Measurements from ENCODE around the gene PPP3R2.

PPP3R2 gene, protein sequence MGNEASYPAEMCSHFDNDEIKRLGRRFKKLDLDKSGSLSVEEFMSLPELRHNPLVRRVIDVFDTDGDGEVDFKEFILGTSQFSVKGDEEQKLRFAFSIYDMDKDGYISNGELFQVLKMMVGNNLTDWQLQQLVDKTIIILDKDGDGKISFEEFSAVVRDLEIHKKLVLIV

DNA sequence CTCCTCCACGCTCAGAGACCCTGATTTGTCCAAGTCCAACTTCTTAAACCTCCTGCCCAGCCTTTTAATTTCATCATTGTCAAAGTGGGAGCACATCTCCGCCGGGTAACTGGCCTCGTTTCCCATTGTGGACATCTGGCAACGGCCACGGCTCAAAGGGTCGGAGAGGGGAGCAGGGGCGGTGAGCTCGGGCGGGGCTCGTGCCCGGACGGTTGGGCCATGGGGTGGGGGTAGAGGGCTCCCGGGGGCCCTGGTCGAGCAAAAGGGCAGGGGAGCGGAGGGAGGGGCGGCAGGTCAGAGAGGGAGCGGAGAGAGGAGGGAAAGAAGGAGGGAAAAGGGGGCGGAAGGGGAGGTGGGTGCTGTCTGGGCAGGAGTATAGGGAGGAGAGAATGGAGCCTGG is at the start of gene PPP3R2:
Gene PPP3R2 (minus strand): TSS at position 174 of the 400 bp plus-strand sequence. CDS start 48 bp downstream, at position 126.
- no peak for DNase-seq

DNA sequence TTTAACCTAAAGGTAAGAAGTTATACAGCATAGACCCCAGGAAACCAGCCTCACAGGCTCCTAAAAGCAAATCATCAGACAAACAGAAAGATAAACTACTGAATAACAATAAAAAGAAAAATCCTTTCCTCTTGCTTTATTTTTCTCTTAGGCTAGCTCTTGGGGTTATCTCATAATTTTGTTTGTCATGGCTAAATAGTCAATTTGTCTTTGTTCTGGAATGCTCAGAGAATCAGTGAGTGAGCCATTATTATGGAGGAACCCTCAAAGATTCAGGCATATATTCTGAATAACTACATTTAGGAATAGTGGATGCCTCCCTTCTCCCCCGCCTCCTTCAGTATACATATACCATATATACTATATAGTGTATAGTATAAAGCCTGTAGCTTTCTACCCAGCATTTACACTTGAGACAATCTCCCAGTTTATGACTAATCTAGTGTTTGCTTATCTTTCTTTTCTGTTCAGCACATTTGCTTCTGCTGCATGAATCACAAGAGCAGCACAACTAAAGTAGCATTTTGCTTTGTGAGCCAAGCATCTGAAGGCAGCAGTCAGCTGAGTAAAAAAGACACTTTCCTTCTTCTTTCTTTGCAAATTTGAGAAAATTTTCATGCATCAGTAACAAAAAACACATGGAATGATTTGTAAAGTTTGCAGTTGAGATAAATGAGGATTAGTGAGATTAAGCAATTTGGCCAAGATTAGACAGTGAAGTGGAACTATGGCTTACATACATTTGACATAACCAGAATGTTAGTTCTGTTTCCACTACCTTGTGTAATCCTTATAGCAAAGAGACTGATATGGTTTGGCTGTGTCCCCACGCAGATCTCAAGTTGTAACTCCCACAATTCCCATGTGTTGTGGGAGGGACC is 45.3 kb upstream of the PPP3R2 start:
- peak in 3 of 58 donors; percentile 9 to 12 (median 11) for DNase-seq

DNA sequence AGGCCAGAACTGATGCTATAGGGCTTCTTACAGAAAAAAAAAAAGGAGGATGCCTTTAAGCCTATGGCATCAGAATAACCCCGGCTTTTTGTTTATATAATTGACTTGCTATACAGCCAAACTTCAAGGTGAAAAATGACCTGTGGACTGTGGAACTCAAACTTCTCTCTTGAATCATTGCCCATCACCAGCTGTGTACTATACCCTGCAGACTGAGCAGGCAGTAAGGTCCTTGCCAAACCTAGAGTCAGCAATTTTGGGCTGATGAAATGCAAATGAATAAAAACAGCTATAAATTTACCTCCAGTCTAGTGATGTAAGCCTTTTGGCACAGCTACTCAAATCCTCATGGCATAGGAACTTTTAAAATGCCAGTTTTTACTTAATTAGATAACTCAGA is 44.5 kb upstream of the PPP3R2 start:
- no peak for DNase-seq

DNA sequence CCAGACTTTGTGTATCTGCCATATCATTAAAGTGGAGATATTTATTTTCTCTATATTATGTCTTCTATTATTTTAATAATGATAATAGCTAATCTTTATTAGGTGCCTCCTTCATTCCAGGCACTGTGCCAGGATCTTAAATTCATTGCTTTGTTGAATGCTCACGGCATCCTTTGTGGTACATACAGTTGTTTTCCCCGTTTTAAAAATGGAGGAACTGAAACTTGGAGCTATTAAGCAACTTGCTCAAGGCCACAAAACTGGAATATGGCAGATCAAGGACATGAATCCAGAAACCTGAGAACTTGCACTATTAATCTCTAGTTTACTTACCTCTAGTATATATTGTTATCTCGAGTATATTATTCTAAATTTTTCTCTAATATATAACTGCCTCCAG is 41.5 kb upstream of the PPP3R2 start:
- DNase-seq = no peak

DNA sequence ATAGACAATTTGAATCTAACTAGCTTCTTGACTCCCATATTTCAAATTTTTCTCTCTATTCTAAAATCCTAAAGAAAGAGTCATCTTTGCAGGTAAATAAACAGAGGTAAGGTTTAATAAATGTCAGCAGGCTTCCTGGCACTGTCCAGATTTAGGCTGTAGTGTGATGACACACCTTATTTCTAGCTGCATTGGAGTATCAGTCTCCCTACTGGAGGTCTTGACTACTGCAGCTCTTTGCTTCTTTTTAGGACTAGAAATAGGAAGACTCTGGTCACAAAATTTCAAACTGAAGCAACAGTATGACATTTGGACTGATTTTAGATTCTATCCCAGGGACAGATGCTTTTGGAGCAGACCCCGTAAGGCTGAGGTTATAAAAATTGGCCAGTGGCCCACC is 40.7 kb upstream of the PPP3R2 start:
- DNase-seq = no peak

DNA sequence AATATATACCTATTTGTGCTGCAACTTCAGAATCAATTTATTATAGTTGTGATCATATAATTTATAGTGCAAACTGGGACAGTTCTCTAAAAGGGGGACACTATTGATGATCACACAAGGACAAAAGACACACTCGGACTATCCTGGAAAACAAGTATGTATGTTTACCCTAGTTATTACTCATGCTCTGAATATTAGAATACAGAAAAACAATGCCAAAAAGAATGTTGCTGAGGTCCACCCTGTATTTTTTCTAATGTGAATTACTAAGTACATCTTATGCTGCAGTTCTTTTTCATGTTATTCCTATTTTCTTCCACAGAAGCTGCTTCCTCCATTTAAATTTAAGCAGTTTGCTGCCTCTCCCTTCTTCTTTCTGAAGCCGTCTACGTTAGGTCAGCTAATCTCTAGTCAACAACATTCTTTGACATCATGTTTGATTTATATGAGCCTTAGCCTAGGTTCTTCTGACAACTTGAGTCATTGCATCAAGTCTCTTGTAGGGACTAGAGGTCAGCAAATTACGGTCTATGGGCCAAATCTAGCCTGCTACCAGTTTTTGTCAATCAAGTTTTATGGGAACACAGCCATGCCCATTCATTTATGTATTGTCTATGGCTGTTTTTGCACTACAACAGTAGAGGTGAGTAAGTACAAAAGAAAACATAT is 40.1 kb upstream of the PPP3R2 start:
- DNase-seq = no peak

DNA sequence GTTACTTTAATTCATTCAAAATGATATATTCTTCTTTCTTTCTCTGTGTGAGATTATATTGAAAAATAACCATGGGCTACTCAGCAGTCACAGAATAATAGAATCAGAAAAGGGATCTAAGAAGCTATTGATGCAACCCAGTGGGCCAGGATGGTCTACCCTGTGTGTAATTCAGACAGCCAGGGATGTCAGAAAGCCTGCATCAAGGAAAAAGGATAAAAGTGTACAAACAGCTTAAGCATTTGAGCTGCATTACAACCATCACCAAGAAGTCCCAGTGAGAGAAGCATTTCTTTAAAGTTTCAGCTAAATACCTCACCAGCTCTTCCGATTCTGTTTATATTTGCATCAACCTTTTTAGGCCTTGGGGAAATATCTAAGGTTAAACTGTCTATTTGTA is 37.8 kb upstream of the PPP3R2 start:
- no peak for DNase-seq

DNA sequence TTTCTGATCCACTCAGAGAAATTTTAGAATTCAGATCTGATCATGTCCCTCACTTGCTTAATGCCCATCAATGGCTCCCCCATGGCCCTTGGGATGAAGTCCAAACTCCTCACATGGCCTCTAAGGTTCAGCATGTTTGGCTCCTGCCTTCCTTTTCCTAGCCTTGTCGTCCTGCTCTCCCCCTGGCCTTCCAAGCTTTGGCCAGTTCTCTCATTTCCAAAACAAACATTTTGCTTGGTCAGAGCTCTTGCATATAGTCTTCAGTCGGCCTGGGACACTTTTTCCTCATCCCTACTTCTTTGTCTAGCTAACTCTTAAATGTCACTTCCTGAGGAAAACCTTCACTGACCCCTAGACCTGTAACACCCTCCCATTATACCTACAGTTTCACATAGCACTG is 37.1 kb upstream of the PPP3R2 start:
- no peak for DNase-seq

DNA sequence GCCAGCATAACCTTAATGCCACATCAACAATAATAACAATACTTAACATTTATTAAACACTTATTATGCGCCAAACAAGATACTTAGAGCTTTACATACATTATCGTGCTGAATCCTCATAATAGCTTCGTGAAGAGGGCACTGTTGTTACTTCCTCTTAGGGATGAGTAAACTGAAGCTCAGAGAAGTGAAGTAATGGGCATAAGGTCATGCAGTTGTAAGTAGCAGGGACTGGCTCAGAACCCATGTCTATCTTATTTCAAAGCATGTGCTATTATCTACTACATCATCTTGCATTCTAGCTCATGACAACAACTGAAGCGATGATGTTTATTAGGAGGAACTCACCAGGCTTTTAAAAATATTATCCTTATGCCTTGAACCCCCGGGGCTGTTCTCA is 34.9 kb upstream of the PPP3R2 start:
- no peak for DNase-seq

DNA sequence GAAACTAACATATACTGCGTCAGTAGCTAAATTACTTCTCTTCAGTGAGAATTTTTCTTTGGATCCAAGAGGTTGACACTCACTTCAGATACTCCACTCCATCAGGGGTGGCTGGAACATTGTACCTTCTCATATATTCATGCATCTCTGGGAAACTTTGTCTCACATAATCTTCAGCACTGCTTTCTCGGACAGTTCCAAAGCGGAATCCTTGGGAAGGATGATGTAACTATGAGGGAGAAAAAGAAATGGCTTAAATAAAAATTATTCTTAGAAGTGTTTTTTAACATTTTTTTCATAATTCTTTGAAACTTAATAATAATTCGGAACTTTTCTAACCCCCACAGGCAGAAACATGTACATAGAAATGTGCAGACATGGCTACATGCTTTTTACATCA is 33.4 kb upstream of the PPP3R2 start:
- no peak for DNase-seq

DNA sequence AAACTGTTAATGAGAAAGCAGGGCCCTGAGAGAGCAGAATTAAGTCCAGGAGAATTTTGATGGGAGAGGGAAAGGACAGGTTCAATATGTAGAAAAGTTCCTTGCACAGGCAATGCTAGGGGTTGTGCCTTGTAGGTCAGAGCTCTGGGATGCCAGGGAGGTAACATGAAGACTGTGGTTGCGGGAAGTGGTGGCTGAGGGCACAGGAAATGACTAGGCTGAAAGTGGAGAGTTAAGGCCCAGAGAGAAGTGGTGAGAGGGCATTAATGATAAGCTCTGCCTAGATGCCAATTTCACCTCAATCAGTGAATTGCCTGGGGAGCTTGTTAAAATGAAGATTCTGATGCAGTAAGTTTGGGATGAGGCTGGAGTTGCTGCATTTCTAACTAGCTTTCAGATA is 31.5 kb upstream of the PPP3R2 start:
- no peak for DNase-seq

DNA sequence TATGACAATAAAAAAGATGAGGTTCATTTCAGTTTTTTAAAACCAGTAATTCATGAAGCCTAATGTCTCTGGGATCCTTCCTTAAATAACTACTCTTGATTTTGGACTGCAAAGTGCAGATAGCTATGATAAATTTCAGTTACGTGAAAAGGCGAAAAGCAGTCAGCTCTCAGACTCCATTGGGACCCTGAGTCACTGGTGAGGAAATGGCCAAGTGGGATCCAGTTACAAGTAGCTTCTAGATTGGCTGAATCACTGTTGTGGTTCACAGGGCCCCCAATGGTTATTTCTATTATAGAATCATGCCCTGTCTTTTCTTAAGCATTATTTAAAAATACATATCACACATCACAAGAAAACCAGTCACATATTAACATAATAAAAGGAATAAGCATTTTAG is 31.1 kb upstream of the PPP3R2 start:
- no peak for DNase-seq

DNA sequence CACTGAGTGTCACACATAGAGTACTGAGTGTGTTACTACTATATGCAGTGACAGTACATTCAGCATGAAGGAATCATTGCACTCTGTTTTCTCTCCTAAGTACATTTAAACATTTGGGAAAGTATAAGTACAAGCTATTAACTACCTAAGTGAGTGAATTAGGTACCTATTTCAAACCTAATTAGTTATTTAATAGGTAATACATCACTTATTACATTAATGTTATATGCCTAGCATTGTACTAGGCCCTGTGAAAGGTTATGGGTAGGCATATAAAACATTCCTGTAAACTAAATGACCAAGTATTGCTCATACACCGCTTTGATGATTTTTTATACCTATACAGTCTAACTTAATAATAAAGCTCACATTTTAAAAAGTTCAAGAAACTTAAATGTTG is 25.7 kb upstream of the PPP3R2 start:
- DNase-seq = no peak

DNA sequence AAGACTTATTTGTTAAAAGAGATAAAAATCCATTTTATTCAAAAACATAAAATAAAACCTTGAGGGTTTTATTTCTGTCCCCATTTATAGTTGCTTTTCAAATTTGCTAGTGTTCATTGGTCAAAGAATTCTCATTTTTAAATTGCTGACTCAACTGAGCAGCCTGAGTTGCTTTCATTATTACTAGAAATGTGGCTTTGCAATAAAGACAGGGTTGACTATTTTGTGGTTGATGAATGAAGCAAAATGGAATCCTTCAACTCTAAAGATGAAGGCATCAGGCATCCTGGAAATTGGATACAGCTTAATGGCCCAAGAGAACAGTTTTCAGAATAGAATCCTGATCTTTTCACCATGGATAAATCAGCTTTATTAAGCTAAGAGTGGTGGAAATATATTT is 23.9 kb upstream of the PPP3R2 start:
- DNase-seq = no peak

DNA sequence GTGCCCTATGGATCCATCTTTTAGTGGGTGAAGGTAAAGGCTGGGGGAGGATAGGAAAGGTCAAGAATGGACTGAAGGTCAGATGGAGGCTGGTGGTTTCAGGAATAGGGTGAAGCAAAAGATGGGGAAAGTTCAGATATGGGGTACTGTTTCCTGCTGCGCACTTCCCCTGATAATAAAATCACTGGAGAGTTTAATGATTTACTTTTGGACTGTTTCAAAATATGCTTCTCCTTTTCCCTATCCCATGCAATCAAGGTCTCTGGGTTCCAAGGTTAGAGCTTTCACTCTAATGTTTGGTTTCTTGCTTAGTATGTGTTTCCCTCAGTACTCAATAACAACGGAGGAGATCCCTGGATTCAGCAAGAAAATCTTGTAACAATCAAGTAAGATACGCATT is 10.8 kb upstream of the PPP3R2 start:
- no peak for DNase-seq

DNA sequence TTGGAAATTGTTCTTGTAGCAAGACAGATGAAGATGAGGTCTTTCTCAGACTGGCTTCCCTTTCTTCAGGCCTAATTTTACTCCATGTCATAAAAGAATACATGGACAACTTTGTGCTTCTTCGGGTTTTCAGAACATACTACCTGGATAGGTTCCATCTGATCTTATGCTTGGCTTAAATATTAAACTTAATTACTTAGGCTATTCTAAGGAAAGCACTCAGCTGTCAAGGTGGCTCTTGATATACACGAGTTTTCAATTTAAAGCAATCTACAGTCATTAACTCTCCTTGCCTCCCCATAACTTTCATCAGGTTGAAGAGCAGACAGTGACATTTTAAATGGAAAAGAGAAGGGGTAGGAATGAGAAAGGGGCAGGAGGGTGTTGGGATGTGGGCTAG is 9.5 kb upstream of the PPP3R2 start:
- no peak for DNase-seq

DNA sequence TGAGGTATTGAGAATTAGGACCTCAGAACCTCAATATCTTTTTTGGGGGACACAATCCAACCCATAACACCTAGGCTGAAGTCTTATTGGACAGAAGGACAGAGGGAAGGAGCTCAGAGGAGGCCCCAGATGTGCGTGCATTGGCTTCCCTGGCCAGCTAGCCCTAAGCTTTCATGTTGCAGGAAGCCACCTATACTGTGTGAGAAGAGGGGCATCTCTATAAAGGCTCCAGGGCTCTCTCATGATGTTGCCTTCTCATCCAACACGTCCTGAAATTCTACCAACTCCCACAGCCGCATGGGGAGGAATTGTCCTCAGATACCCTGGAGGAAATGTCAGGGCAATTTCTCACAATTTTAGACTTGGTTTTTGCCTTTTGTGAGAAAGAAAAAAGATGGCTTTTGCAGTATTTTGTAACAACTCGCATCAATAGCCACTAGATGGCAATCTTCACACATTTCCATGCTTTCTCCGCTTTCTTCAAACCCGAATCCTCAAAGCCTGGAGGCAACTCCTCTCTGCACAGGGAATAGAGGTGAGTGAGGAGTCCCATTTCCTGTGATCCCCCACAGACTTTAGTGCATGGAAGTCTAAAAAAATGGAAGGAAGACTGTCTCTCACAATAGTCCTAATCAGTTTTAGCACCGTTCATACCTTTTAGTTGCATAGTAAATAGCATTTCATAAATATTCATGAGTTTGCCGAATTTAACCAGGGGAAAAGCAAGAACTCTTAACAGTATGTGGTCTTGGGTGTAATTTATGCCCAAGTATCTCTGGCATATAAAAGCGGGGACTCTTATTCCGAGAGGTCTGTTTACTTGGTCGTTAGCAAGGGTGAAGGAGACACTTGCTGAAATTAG is 7.4 kb upstream of the PPP3R2 start:
- DNase-seq = peak in 13 of 58 donors; percentile 3 to 64 (median 15)

DNA sequence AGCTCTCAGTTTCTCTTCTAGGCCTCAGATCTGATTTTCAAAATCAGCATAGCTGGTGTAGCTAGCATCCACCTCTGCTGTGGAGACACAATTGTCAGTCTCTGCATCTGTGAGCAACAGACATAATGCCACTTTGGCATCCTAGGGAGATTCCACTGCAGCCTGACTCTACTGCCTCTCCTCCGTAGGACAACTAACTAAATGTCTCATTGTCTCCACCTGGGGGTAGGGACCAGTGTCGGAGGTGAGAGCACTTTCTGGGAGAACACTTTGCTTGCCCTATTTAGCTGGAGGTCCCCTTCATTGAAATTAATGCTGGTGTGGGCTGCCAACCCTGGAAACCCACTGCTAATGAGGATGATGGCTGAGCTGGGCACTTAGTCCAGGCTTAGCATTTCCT is 1.4 kb downstream of the PPP3R2 start:
- DNase-seq = no peak

DNA sequence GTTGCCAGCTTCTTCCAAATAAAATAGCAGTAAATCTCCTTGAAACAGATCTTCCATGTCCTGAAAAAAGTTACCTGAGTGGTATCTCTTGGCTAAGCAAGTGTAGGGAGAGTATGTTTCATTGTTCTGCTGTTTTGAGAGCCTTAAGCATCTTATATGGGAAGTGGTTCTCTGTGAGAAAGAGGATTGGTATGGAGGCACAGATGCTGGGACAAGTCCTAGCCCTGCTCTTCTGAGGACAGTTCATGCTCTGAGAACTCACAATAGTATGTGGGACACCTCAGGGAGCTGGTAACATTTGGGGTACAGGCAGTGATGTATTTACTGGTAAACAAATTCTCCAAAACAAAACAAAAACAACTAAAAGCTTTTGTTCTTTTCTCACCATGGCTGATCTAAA is 2.0 kb downstream of the PPP3R2 start:
- DNase-seq = no peak

DNA sequence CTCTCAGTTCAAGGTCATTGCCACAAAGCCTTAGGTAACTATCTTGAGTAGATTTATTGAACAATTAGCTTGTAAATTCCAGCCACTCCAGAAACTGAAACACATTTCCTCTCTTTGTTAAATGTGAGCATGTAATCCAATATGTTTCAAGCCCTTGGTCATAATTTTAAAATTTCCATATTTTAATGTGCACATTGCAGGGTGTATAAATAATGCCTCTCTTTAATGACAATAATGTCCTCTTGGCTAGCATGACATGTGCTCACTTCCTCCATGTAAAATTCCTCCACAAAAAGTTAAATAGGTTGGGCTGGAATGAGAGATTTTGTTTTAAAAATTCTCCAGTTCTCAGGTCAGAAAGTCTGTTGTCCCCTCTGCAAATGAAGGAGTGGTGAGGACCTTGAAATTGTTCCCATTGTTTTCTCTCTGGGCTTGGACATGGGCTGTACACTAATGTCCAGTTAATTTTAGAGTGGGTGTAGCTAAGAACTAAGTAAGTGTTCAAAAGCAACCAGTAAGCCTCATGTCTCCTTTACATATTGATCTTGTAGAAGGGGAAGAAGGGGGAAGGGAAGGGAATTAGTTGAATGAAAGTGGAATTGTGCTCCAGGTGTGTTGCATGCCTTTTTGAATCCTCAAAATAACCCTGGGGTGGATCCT is 2.9 kb downstream of the PPP3R2 start:
- no peak for DNase-seq

DNA sequence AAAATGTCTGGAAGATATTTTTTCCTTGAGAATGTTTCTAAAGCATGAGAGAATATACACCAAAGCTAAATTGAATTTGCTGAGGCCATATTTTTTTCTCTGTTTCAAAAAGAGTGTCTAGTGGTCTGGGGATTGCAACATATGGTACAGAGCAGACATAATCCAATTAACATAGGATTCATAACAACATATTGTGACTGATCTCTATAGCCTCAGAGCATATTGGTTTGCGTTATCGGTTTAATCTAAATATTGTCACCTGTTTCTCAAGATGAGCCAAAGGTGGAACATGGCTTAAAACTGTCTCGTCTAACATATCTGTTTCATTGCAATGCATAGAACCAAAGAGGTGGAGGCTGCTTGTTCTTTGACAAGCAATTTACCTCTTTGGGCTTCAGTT is 3.9 kb downstream of the PPP3R2 start:
- DNase-seq = no peak
